COLO668 (cell line): Measurements from ENCODE around the gene ARHGAP1.
A peak's percentile ranks its signal among the peaks of the same experiment; 100 is the strongest.
"Not testable (repeated sequence)": the region's sequence is repeated elsewhere in the genome, so short reads cannot be mapped to it uniquely, and the experiment has no call there.

Experiments used
- DNase-seq: peaks from one replicate; lab custom pipeline; 2025; ENCODE audit not compliant: unreplicated experiment; lab: John Stamatoyannopoulos, UW

ARHGAP1 gene

DNA sequence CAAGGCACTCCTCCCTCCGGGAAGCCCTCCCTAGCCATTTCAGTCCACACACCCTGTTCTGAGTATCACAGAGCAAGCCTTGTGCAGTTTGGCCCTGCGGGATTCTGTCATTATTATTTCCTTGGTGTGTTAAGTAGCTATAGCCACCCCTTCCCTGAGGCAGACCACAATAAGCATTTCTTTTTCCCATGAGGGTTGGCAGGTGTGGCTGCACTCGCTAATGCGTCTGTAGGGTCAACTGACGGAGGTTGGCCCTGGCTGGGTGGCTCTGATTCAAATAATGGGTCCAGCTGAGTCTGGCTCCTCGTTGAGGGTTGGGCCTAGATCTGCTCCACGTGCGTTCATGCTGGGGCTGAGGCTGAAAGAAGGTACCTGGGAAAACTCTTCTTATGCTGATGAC lies 23.7 kb upstream of the ARHGAP1 start:
- no peak for DNase-seq

DNA sequence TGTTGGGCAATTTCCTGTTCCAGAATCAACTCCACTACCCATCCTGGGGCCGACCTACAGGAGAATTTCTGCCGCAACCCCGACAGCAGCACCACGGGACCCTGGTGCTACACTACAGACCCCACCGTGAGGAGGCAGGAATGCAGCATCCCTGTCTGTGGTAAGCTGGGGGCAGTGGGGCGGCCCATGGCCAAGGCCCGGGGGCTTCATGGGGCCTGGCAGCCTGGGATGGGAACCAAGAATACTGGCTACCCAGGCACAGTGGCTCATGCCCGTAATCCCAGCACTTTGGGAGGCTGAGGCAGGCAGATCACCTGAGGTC lies 22.9 kb upstream of the ARHGAP1 start:
- DNase-seq: no peak

DNA sequence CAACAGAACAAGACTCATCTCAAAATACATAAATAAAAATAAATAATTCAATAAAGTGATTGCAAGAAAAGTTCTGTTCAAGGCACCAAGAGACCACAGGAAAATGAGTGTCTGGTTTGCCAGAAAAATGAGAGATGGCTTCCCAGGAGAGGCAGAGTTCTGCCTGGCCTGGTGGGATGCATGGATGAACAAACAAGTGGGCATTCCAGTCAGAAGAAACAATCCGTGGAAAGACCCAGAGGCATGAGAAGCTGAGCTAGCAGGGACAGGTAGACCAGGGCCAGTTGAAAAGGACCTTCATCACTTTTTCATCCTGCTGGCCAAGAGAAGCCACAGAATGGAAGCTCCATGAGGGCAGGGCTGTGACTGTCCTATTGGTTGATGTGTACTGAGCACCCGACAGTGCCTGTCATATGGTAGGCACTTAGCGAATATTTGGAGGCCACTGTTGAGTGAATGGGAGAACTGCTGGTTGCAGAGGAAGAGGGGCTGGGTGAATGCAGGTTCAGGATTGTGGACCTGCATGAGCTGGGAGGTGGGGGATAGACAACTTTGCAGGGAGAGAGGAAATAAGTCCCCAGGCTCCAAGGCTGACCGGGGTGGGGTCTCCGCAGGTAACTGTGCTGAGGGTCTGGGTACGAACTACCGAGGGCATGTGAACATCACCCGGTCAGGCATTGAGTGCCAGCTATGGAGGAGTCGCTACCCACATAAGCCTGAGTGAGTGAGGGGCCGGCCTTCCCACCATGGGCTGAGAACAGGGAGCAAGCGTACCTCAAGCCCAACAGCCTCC lies 22.3 kb upstream of the ARHGAP1 start:
- no peak for DNase-seq

DNA sequence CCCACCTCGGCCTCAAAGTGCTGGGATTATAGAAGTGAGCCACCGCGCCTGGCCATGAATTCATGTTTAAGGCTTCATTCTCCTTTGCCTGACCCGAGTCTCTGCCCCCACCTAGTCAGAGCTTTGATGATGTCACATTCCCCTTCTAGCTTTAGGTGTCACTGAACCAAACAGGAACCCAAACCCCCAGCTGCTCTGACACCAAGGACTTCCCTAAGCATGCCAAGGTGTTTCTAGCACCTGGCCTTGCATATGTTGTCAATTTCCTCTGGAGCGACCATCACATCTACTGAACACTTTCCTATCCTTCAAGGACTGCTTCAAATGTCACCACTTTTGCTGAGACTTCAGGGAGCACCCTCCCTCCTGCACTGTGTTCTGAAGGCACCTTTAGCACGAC lies 20.9 kb upstream of the ARHGAP1 start:
- no peak for DNase-seq

DNA sequence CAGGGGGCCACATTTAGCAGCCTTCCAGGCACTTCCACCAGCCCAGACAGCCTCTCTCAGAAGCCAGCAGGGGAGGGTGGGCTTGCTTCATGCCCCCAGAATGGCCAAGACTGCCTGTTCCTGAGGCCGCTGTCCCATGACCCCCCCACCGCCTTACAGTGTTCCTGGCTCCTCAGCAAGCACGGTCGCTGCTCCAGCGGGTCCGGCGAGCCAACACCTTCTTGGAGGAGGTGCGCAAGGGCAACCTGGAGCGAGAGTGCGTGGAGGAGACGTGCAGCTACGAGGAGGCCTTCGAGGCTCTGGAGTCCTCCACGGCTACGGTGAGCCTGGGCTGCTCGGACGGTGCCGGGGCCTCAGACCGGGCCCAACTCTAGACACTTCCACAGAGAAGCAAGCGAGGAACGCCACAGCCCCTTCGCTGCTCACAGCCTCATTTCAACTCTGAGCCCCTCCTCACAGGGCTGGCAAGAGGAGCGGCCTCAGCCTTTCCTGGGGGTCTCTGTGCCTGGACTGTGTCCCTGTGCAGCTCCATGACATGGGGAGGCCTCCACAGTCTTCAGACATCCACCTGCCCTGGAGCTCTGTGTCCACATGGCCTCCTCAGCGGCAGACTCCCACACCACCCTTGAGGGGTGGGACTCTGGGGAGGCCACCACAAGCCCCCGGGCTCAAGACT lies 19.3 kb upstream of the ARHGAP1 start:
- DNase-seq: no peak

DNA sequence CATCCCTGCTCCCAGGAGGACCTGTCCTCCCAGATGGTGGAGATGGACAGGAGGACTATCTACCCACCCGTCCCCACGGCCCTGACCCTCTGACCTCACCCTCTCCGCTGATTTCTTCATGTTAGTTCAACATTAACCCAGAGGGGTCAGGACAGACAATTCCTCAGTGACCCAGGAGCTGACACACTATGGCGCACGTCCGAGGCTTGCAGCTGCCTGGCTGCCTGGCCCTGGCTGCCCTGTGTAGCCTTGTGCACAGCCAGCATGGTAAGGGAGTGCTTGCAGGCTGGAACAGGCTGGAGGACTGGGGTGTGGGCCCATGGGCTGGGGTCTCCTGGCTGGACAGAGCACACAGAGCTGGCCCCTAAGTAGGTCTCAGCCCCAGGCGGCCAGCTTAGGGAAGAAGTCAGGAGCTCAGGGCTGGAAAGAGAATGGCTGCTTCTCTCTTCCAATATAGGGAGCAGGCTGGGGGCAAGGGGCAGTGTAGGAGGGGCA lies 18.7 kb upstream of the ARHGAP1 start, which contains the start of gene F2:
TSS of gene F2 (plus strand) at position 166 of the 495 bp plus-strand sequence. CDS start at position 189, 23 bp downstream.
- DNase-seq: no peak

DNA sequence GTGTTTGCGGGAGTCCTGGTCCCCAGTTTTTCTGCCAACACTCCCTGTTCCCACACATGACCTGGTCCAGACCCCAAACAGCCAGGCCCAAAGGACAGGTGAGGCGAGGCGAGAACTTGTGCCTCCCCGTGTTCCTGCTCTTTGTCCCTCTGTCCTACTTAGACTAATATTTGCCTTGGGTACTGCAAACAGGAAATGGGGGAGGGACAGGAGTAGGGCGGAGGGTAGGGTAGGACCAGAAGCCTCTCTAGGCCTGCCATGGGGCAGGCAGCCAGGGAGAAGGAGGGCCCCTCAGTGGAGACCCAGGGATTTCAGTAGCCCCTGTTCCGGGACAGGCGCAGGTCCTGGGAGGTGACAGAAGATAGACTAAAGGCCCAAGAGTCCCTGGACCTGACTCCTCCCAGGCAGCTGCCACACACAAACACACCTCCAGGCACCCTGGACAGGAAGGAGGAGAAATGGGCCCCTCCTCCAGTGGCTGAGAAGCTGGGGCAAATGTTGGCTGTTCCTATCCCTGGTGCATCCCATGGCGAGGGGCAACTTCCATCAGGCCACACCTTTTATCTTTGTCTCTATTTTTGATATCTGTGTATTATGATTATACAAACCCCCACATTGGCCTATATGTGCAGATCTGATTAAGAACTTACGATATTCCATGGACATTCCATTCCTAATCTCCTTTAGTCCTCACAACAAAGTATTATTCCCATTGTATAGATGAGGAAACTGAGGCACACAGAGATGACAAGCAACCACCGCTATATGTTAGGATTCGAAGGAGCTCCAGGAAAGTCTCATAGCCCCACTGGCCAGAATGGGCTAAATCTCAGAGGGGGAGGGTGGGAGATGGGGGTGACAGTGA lies 18.0 kb upstream of the ARHGAP1 start:
- DNase-seq: peak; percentile 74

DNA sequence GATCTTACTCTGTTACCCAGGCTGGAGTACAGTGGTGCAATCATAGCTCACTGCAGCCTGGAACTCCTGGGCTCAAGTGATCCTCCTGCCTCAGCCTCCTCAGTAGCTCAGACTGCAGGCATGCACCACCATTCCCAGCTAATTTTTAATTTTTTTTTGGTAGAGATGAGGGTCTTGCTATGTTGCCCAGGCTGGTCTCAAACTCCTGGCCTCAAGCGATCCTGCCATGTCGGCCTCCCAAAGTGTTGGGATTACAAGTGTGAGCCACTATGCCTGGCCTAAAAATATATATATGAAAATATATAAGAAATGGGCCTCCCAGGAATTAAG lies 17.4 kb upstream of the ARHGAP1 start:
- DNase-seq: not testable (repeated sequence)

DNA sequence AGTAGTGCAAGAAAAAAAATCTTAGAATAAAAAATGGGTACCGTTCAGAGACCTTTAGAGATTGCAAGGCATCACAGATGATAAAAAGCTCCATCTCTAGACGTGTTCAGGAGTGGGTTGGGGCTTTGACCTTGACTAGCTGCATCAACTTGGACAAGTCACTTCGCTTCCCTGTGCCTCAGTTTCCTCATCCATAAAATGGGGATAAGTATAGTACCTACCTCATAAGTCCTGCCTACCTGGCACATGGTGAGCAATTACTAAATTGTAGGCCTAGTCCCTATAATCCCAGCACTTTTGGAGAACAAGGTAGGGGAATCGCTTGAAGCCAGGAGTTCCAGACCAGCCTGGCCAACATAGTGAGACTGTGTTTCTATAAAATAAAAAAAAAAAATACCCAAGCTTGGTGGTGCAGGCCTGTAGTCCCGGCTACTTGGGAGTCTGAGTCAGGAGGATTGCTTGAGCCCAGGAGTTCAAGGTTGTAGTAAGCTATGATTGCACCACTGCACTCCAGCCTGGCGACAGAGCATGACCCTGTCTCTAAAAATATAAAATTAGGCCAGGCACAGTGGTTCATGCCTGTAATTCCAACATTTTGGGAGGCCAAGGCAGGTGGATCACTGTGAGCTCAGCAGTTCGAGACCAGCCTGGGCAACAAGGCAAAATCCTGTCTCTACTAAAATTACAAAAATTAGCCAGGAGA lies 12.6 kb upstream of the ARHGAP1 start:
- DNase-seq: no peak

DNA sequence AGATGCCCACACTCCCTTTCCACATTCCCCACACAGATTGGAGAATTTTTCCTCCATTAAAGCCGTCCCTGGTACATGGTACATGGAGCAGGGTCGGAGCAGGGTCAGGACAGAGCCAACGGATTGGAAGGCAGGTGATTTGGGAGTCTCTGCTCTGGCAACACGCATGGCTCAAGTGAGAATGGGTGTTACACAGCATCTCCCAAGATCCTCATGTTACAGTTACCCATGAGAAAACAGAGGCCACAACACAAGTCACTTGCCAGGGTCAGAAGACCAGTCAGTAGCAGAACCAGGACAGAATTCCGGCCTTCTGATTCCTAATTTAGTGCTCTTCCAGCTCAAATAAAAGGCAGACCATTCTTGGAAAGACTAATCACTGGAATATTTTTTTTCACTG lies 10.9 kb upstream of the ARHGAP1 start:
- no peak for DNase-seq

DNA sequence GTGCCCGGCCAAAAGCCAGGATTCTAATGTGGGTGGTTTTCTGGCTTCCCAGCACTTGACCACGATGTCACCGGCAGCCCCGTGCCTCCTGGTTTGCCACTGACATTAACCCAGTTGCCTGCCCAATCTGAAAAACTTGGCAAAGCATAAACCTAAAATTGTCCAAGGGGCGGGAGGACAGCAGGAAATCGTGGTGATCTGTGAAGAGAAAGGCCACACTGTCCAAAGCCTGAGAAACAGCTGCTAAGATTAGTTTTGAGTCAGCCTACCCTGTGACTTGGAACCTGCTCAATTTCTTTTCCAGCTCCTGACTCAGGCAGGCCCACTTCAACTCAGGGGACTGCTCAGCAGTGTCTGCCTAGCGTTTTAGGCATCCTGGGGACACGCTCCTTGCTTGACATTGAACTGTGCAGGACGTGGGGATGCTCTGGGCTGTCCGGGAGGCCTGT lies 10.4 kb upstream of the ARHGAP1 start:
- no peak for DNase-seq

DNA sequence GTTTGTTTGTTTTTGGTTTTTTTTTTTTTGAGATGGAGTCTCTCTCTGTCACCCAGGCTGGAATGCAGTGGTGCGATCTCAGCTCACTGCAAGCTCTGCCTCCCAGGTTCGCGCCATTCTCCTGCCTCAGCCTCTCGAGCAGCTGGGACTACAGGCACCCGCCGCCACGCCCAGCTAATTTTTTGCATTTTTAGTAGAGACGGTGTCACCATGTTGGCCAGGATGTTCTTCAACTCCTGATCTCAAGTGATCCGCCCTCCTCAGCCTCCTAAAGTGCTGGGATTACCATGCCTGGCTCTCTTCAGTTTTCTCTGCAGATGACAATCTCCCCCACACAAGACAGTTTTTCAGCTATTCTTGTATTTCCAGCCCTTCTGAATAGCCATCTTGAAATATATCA lies 8.9 kb upstream of the ARHGAP1 start:
- not testable (repeated sequence) for DNase-seq

DNA sequence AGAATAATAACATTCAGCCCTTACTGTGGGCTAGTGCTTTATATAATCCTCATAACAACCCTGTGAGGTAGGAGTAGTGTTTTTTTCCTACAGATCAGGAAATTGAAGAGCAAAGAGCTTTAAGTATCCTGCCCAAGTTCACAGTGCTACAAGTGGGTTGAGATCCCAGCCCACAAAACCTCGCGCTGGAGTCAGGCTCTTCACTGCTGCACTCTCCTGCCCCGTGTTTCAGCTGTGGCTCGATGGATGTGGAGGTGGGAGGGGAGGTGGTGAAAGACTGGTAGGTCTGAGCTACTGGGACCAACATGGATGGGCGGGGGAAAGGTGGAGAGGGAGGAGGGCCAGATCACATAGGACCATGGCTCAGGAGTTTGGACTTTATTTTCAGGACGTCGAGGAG lies 6.5 kb upstream of the ARHGAP1 start:
- no peak for DNase-seq

DNA sequence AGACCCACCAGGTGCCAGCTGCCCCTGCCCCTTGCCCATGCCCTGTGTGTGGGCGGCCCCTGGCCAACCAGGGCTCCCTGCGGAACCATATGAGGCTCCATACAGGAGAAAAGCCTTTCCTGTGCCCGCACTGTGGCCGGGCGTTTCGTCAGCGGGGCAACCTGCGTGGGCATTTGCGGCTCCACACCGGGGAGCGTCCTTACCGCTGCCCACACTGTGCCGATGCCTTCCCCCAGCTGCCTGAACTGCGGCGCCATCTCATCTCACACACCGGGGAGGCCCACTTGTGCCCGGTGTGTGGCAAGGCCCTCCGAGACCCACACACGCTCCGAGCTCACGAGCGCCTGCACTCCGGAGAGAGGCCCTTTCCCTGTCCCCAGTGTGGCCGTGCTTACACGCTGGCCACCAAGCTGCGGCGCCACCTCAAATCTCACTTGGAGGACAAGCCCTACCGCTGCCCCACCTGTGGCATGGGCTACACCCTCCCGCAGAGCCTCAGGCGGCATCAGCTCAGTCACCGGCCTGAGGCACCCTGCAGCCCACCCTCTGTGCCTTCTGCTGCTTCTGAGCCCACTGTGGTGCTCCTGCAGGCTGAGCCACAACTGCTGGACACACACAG lies 4.8 kb upstream of the ARHGAP1 start:
- DNase-seq: no peak

DNA sequence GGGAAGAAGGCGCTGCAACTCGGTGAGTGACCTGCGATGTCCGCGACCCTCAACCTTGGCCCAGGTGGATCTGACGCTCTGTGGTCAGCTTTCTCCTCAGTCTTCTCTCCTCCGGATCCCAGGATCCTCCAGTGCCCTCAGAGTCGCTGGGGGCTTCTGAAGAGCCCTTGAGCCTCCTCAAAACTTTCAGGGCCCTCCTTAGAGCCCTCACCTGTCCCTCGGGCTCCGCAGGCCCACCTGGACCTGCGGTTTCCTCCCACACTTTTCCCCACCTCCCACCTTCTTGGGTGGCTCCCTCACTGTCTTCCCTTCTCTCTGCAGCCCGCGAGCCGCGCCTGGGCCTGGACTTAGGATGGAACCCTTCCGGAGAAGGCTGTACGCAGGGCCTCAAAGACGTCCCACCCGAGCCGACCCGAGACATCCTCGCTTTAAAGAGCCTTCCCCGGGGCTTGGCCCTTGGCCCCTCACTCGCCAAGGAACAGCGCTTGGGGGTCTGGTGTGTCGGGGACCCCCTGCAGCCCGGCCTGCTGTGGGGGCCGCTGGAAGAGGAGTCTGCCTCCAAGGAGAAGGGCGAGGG lies 747 bp upstream of the ARHGAP1 start:
- peak; percentile 30 for DNase-seq

DNA sequence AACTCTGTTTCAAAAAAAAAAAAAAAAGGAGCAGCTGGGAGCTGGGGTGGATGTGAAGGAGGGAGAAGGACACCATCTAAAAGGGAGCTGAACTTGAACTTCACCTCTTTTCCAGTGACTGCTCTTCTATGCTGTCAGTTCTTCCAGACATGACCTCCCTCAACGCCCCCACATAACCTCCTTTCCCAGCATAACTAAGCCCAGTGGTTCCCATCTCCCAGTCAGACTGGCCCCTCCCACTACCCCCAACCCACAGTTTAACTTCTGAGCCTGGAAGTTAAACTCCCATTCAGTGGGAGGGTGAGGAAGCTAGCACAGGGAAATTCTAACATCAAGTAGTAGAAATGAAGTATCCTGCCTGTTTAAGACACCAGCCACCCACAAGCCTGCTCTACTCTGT lies 1.8 kb downstream of the ARHGAP1 start:
- DNase-seq: no peak

DNA sequence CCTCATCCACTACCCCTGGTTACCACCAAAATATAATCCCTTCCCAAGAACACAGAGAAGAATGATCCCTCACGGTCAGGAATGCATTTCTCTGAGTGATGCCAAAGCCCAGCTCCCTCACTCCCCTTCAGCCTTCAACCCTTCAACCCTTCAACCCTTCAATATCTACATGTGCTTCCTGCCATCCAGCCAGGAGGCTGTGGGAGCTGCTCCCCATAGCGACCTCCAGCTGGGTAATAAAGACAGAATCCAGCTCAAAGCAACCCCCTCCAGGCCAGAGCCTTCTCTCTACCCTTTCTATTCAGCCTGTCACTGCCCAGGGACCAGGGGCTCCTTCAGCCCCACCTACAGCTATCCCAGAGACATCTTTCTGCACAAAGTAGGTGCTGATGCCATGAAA lies 2.7 kb downstream of the ARHGAP1 start:
- DNase-seq: no peak

DNA sequence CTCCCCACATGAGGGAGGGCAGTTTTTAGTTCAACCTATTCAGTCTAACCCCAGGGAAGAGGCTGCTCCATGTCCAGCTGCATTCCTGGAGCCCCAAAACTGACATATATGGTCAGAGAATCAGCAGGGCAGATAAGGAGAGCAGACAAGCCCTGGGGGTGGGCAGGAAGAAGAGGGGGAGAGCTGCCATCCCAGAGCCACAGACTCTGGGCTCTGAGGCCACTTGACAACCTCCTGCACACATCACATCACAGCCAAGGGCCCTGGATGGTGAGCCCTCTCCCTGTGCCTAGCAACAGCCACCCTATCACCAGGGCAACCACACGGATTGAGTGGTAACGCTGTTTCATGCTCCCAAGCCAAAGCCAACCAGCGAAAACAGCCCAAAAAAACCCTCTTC lies 3.1 kb downstream of the ARHGAP1 start:
- DNase-seq: no peak

DNA sequence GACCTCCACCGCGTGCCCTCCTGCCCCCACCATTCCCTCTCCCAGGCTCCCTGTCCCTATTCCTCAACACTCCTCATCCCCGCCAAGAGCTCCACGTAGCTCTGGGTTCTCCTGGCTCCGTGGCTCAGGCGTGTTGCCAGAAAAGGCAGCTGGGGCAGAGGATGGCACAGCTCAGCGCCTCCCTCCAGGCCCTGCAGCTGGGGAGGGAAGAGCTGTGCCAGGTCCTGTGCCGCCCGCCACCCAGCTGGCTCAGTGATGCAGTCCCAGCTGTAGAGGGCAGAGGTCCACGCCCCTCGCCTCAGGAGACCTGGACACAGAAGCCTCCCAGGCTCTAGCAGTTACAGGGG lies 4.2 kb downstream of the ARHGAP1 start:
- DNase-seq: no peak
